H9 (cell line): ENCODE results near the gene NHERF2. TPM values are rescaled to one million over a fixed set of nuclear protein-coding genes. Genes with fewer than 3 reads are reported as not detected.

Source experiments
- DNase-seq: peaks from one replicate; pipeline ENCODE4 v3.0.0-alpha.2; 2017
- H2AFZ ChIP-seq: one replicate; pipeline ENCODE4 v1.6.1; 2013; ENCODE audit warnings: mild to moderate bottlenecking, low read length, control low read depth, moderate library complexity
- H2AK5ac ChIP-seq: 2 replicates; pipeline ENCODE4 v1.6.1; 2013; ENCODE audit warnings: low read length, control low read depth, mixed read lengths; ENCODE audit not compliant: insufficient read length
- H2BK120ac ChIP-seq: one replicate; pipeline ENCODE4 v1.6.1; 2013; ENCODE audit warnings: low read depth, mild to moderate bottlenecking, low read length, control low read depth, inconsistent platforms; ENCODE audit not compliant: poor library complexity, severe bottlenecking
- H2BK12ac ChIP-seq: 2 replicates; pipeline ENCODE4 v1.6.1; 2013; ENCODE audit warnings: low read length, control low read depth, mixed read lengths, low read depth; ENCODE audit not compliant: insufficient read length
- H2BK15ac ChIP-seq: 2 replicates; pipeline ENCODE4 v1.6.1; 2013; ENCODE audit warnings: low read depth, low read length, control low read depth
- H2BK20ac ChIP-seq: one replicate; pipeline ENCODE4 v1.6.1; 2013; ENCODE audit warnings: low read depth, mild to moderate bottlenecking, low read length, control low read depth, inconsistent platforms; ENCODE audit not compliant: poor library complexity, severe bottlenecking
- H2BK5ac ChIP-seq: 2 replicates; pipeline ENCODE4 v1.6.1; 2013; ENCODE audit warnings: low read length, control low read depth, mixed read lengths; ENCODE audit not compliant: insufficient read length
- H3K14ac ChIP-seq: 2 replicates; pipeline ENCODE4 v1.6.1; 2013; ENCODE audit warnings: low read length, control low read depth; ENCODE audit not compliant: insufficient read depth
- H3K18ac ChIP-seq: 2 replicates; pipeline ENCODE4 v1.6.1; 2013; ENCODE audit warnings: low read depth, mild to moderate bottlenecking, mixed read lengths, low read length, control low read depth; ENCODE audit not compliant: insufficient read length
- H3K23ac ChIP-seq: 2 replicates; pipeline ENCODE4 v1.6.1; 2013; ENCODE audit warnings: low read length, control low read depth, mixed read lengths, low read depth; ENCODE audit not compliant: insufficient read length
- H3K23me2 ChIP-seq: 2 replicates; pipeline ENCODE4 v1.6.1; 2013; ENCODE audit warnings: low read depth, mild to moderate bottlenecking, mixed read lengths, low read length, control low read depth; ENCODE audit not compliant: insufficient read length, poor library complexity, severe bottlenecking
- H3K27ac ChIP-seq: 2 replicates; pipeline ENCODE4 v1.5.1; 2013; ENCODE audit warnings: low read length, control low read depth, mixed read lengths, low read depth; ENCODE audit not compliant: insufficient read length
- H3K27me3 ChIP-seq: 2 replicates; pipeline ENCODE4 v1.6.1; 2013; ENCODE audit warnings: low read length, control low read depth, inconsistent platforms; ENCODE audit not compliant: insufficient read depth
- H3K4ac ChIP-seq: 2 replicates; pipeline ENCODE4 v1.6.1; 2013; ENCODE audit warnings: low read depth, mild to moderate bottlenecking, control low read depth, inconsistent platforms, low read length, moderate library complexity
- H3K4me1 ChIP-seq: 2 replicates; pipeline ENCODE4 v1.6.1; 2013; ENCODE audit warnings: low read length, control low read depth, inconsistent platforms; ENCODE audit not compliant: insufficient read depth
- H3K4me2 ChIP-seq: 2 replicates; pipeline ENCODE4 v1.6.1; 2013; ENCODE audit warnings: low read length, control low read depth, mixed read lengths; ENCODE audit not compliant: insufficient read length, insufficient read depth
- H3K56ac ChIP-seq: 2 replicates; pipeline ENCODE4 v1.6.1; 2013; ENCODE audit warnings: low read depth, mild to moderate bottlenecking, mixed read lengths, low read length, control low read depth; ENCODE audit not compliant: insufficient read length
- H3K79me1 ChIP-seq: 2 replicates; pipeline ENCODE4 v1.6.1; 2013; ENCODE audit warnings: low read depth, mild to moderate bottlenecking, moderate library complexity, low read length, control low read depth, inconsistent platforms; ENCODE audit not compliant: insufficient read depth, poor library complexity, severe bottlenecking
- H3K79me2 ChIP-seq: 2 replicates; pipeline ENCODE4 v1.6.1; 2013; ENCODE audit warnings: low read length, control low read depth, inconsistent platforms; ENCODE audit not compliant: insufficient read depth
- H3K9ac ChIP-seq: 2 replicates; pipeline ENCODE4 v1.6.1; 2013; ENCODE audit warnings: low read length, control low read depth, mixed read lengths; ENCODE audit not compliant: insufficient read length; ENCODE audit errors: extremely low read depth
- H3K9me3 ChIP-seq: one replicate; pipeline ENCODE4 v1.6.1; 2013; ENCODE audit warnings: low read depth, low read length, inconsistent platforms; ENCODE audit not compliant: control insufficient read depth
- H3T11ph ChIP-seq: one replicate; pipeline ENCODE4 v1.6.1; 2013; ENCODE audit warnings: mild to moderate bottlenecking, low read length, control low read depth, inconsistent platforms
- H4K20me1 ChIP-seq: one replicate; pipeline ENCODE4 v1.6.1; 2013; ENCODE audit not compliant: control insufficient read depth, insufficient read length, insufficient read depth
- H4K5ac ChIP-seq: 2 replicates; pipeline ENCODE4 v1.6.1; 2013; ENCODE audit warnings: low read depth, mild to moderate bottlenecking, mixed read lengths, low read length, control low read depth; ENCODE audit not compliant: insufficient read length
- H4K8ac ChIP-seq: replicated peaks from 2 replicates; pipeline ENCODE4 v1.6.1; 2013; ENCODE audit warnings: low read length, control low read depth, mixed read lengths, low read depth; ENCODE audit not compliant: insufficient read length
- H4K91ac ChIP-seq: 2 replicates; pipeline ENCODE4 v1.6.1; 2013; ENCODE audit warnings: low read depth, mild to moderate bottlenecking, moderate library complexity, mixed read lengths, low read length, control low read depth; ENCODE audit not compliant: insufficient read length
- H3K27ac Mint-ChIP-seq, 3 experiments: 2 replicates in 2 of 3; 3 replicates in 1 of 3; pipeline ENCODE4 v1.8.0; 2020 to 2021; ENCODE audit warnings: mixed read lengths in 3 of 3, mild to moderate bottlenecking in 1 of 3, moderate library complexity in 1 of 3
- H3K27me3 Mint-ChIP-seq: 2 replicates; pipeline ENCODE4 v1.8.0; 2021; ENCODE audit warnings: low read depth, mild to moderate bottlenecking, moderate library complexity, mixed read lengths
- H3K36me3 Mint-ChIP-seq, 3 experiments: 2 replicates in 2 of 3; 3 replicates in 1 of 3; pipeline ENCODE4 v1.8.0; 2020 to 2021; ENCODE audit warnings: low read depth in 3 of 3, mixed read lengths in 3 of 3; ENCODE audit not compliant: insufficient read depth in 1 of 3
- H3K4me1 Mint-ChIP-seq, 2 experiments: 2 replicates each; pipeline ENCODE4 v1.8.0; 2020; ENCODE audit warnings: mixed read lengths in 2 of 2
- H3K4me3 Mint-ChIP-seq, 2 experiments: 2 replicates in 1 of 2; 3 replicates in 1 of 2; pipeline ENCODE4 v1.8.0; 2020 to 2021; ENCODE audit warnings: mild to moderate bottlenecking in 2 of 2, mixed read lengths in 2 of 2, moderate library complexity in 1 of 2
- H3K9me3 Mint-ChIP-seq, 2 experiments: 2 replicates in 1 of 2; 3 replicates in 1 of 2; pipeline ENCODE4 v1.8.0; 2020; ENCODE audit warnings: mild to moderate bottlenecking in 2 of 2, mixed read lengths in 2 of 2, moderate library complexity in 1 of 2
- CTCF ChIP-seq: fragments of 200-600 bp; sonication (generic); conservative IDR thresholded peaks from 3 replicates; pipeline ENCODE4 v1.8.0; 2021; ENCODE audit warnings: antibody characterized with exemption, mild to moderate bottlenecking
- WGBS: extraction: QIAGEN DNeasy Blood & Tissue Kit; methylation state at CpG from one replicate; pipeline ENCODE4 v1.1.7; 2013; ENCODE audit warnings: missing lambda C conversion rate, low lambda C conversion rate, mixed read lengths; ENCODE audit not compliant: insufficient read length; ENCODE audit errors: extremely low coverage; 5-methylcytosine and 5-hydroxymethylcytosine counted together
- total RNA-seq: library from RNA; stranded (reverse); gene quantifications from 2 replicates; pipeline ENCODE4 v1.2.1, GENCODE V29; 2021

NHERF2 gene
- total RNA-seq, 1 experiment from 2014 or later, result 15.3 TPM

GRCh38 chr16:2057438-2057837 is 30.7 kb downstream of the NHERF2 start:
- no peaks in the 10 kb centered on the region for H3K79me1 ChIP-seq
- no peak overlapping the region for H2BK20ac ChIP-seq
- H2BK5ac ChIP-seq, result no peak overlapping the region
- Mint-ChIP-seq H3K9me3 (no peaks in the 10 kb centered on the region), H3K4me3 (peak overlapping the region in 1 of 2 experiments; percentile 18; a peak in 1 of 5 replicates), H3K36me3 (peaks cover 4 to 31% (median 31%) of the 10 kb centered on the region in 3 experiments; a peak in 6 of 7 replicates), H3K27me3 (no peaks in the 10 kb centered on the region), H3K27ac (peak overlapping the region in 2 of 3 experiments; percentile 14 to 69; a peak in 1 of 7 replicates), H3K4me1 (no peaks in the 10 kb centered on the region)
- H2AK5ac ChIP-seq, result no peak overlapping the region
- no peak overlapping the region for H2BK15ac ChIP-seq
- H4K8ac ChIP-seq, result no peak overlapping the region
- TF ChIP-seq CTCF, result no peak
- no peaks in the 10 kb centered on the region for H3K27me3 ChIP-seq
- no CpG with 5 or more reads among the region's 10 CpGs for WGBS
- H3K27ac ChIP-seq, result no peak overlapping the region
- H3T11ph ChIP-seq, result no peak overlapping the region
- H4K91ac ChIP-seq, result no peak overlapping the region
- H2BK12ac ChIP-seq, result no peak overlapping the region
- no peaks in the 10 kb centered on the region for H3K4me1 ChIP-seq
- no peaks in the 10 kb centered on the region for H3K79me2 ChIP-seq
- no peak overlapping the region for H3K56ac ChIP-seq
- H3K4me2 ChIP-seq, result no peak overlapping the region
- H4K5ac ChIP-seq, result no peak overlapping the region
- H2AFZ ChIP-seq, result no peak overlapping the region
- no peak overlapping the region for H3K9ac ChIP-seq
- DNase-seq, result no peak
- no peaks in the 10 kb centered on the region for H3K9me3 ChIP-seq
- H3K4ac ChIP-seq, result no peak overlapping the region
- H3K18ac ChIP-seq, result no peak overlapping the region
- no peaks in the 10 kb centered on the region for H3K23me2 ChIP-seq
- H2BK120ac ChIP-seq, result no peak overlapping the region
- no peak overlapping the region for H3K23ac ChIP-seq
- no peak overlapping the region for H3K14ac ChIP-seq
- H4K20me1 ChIP-seq, result peaks cover 2% of the 10 kb centered on the region
